ENCODE data around the gene CYP19A1. TPM values are rescaled to one million over a fixed set of nuclear protein-coding genes. Genes with fewer than 3 reads are reported as not detected.

CYP19A1 gene
- total and polyA plus RNA-seq, 5 donors from 2014 or later, result 0.52 TPM; not detected in 4

GRCh38 chr15:51368751-51369450, 30.5 kb upstream of the CYP19A1 start:
- H3K27ac ChIP-seq (ENCODE audit: insufficient read depth, low read length, poor library complexity, severe bottlenecking), result no peak overlapping the region
- H3K9me3 ChIP-seq (ENCODE audit: control insufficient read depth in 2 of 2, low read length in 2 of 2), result no peaks in the 10 kb centered on the region
- no peak overlapping the region for H3K4me3 Mint-ChIP-seq
- H3K4me3 ChIP-seq (ENCODE audit: low read depth, low read length), result no peak overlapping the region
- H3K36me3 ChIP-seq (ENCODE audit: control insufficient read depth, insufficient read depth, low read length), result no peaks in the 10 kb centered on the region
- no peak overlapping the region for H3K27ac Mint-ChIP-seq
- H3K4me1 ChIP-seq (ENCODE audit: control insufficient read depth, insufficient read depth, low read length, poor library complexity, severe bottlenecking), result no peaks in the 10 kb centered on the region
- H3K9me3 Mint-ChIP-seq, result peaks cover 0 to 2% (median 0%) of the 10 kb centered on the region in 7 donors
- no peaks in the 10 kb centered on the region for H3K27me3 ChIP-seq (ENCODE audit: control insufficient read depth, insufficient read depth, low read length)
- no peaks in the 10 kb centered on the region for H3K4me1 Mint-ChIP-seq
- H3K27me3 Mint-ChIP-seq, result peaks cover 10% of the 10 kb centered on the region
- ATAC-seq (ENCODE audit: low read depth in 2 of 2) (no peak), DNase-seq (no peak)
- H3K36me3 Mint-ChIP-seq, result no peaks in the 10 kb centered on the region

GRCh38 chr15:51368307-51368706, 29.9 kb upstream of the CYP19A1 start:
- Histone ChIP-seq H3K4me1 (ENCODE audit: control insufficient read depth, insufficient read depth, low read length, poor library complexity, severe bottlenecking) (no peaks in the 10 kb centered on the region), H3K27me3 (ENCODE audit: control insufficient read depth, insufficient read depth, low read length) (no peaks in the 10 kb centered on the region), H3K9me3 (ENCODE audit: control insufficient read depth in 2 of 2, low read length in 2 of 2) (no peaks in the 10 kb centered on the region), H3K36me3 (ENCODE audit: control insufficient read depth, insufficient read depth, low read length) (no peaks in the 10 kb centered on the region), H3K4me3 (ENCODE audit: low read depth, low read length) (no peak overlapping the region), H3K27ac (ENCODE audit: insufficient read depth, low read length, poor library complexity, severe bottlenecking) (no peak overlapping the region)
- ATAC-seq (ENCODE audit: low read depth in 2 of 2) (no peak), DNase-seq (no peak)
- Mint-ChIP-seq H3K9me3 (peaks cover 0 to 2% (median 0%) of the 10 kb centered on the region in 7 donors), H3K4me3 (no peak overlapping the region), H3K36me3 (no peaks in the 10 kb centered on the region), H3K27ac (no peak overlapping the region), H3K27me3 (peaks cover 10% of the 10 kb centered on the region), H3K4me1 (no peaks in the 10 kb centered on the region)

- H3K27ac Mint-ChIP-seq, result peak overlapping the region in 1 of 3 donors; percentile 29
- H3K27ac ChIP-seq (ENCODE audit: insufficient read depth, low read length, poor library complexity, severe bottlenecking), result no peak overlapping the region
- H3K36me3 ChIP-seq (ENCODE audit: control insufficient read depth, insufficient read depth, low read length), result no peaks in the 10 kb centered on the region
- H3K9me3 ChIP-seq (ENCODE audit: control insufficient read depth in 2 of 2, low read length in 2 of 2), result no peaks in the 10 kb centered on the region
- peaks cover 0 to 2% (median 0%) of the 10 kb centered on the region in 7 donors for H3K9me3 Mint-ChIP-seq
- H3K4me3 Mint-ChIP-seq, result no peak overlapping the region
- H3K36me3 Mint-ChIP-seq, result no peaks in the 10 kb centered on the region
- peaks cover 10% of the 10 kb centered on the region for H3K27me3 Mint-ChIP-seq
- no peak overlapping the region for H3K4me3 ChIP-seq (ENCODE audit: low read depth, low read length)
- H3K4me1 ChIP-seq (ENCODE audit: control insufficient read depth, insufficient read depth, low read length, poor library complexity, severe bottlenecking), result no peaks in the 10 kb centered on the region
- ATAC-seq (ENCODE audit: low read depth in 2 of 2), result no peak
- no peaks in the 10 kb centered on the region for H3K27me3 ChIP-seq (ENCODE audit: control insufficient read depth, insufficient read depth, low read length)
- DNase-seq, result no peak
- H3K4me1 Mint-ChIP-seq, result no peaks in the 10 kb centered on the region
These were observed 29.1 kb upstream of the CYP19A1 start for GRCh38 chr15:51367322-51367976.

- H3K36me3 Mint-ChIP-seq, result no peaks in the 10 kb centered on the region
- no peaks in the 10 kb centered on the region for H3K36me3 ChIP-seq (ENCODE audit: control insufficient read depth, insufficient read depth, low read length)
- ATAC-seq (ENCODE audit: low read depth in 2 of 2), result no peak
These were observed 28.5 kb upstream of the CYP19A1 start for GRCh38 chr15:51366920-51367319.

GRCh38 chr15:51366071-51366470, 27.7 kb upstream of the CYP19A1 start:
- H3K27ac Mint-ChIP-seq, result no peak overlapping the region
- DNase-seq (no peak), ATAC-seq (ENCODE audit: low read depth in 2 of 2) (no peak)
- H3K36me3 ChIP-seq (ENCODE audit: control insufficient read depth, insufficient read depth, low read length), result no peaks in the 10 kb centered on the region
- no peaks in the 10 kb centered on the region for H3K4me1 Mint-ChIP-seq
- no peaks in the 10 kb centered on the region for H3K9me3 ChIP-seq (ENCODE audit: control insufficient read depth in 2 of 2, low read length in 2 of 2)
- no peaks in the 10 kb centered on the region for H3K27me3 ChIP-seq (ENCODE audit: control insufficient read depth, insufficient read depth, low read length)
- H3K36me3 Mint-ChIP-seq, result no peaks in the 10 kb centered on the region
- no peak overlapping the region for H3K4me3 Mint-ChIP-seq
- peaks cover 10% of the 10 kb centered on the region for H3K27me3 Mint-ChIP-seq
- peaks cover 0 to under 1% (median 0%) of the 10 kb centered on the region in 7 donors for H3K9me3 Mint-ChIP-seq
- no peak overlapping the region for H3K27ac ChIP-seq (ENCODE audit: insufficient read depth, low read length, poor library complexity, severe bottlenecking)
- H3K4me3 ChIP-seq (ENCODE audit: low read depth, low read length), result no peak overlapping the region
- H3K4me1 ChIP-seq (ENCODE audit: control insufficient read depth, insufficient read depth, low read length, poor library complexity, severe bottlenecking), result no peaks in the 10 kb centered on the region

More at GRCh38 chr15:51366920-51367319, 28.5 kb upstream of the CYP19A1 start:
- Mint-ChIP-seq H3K27ac (no peak overlapping the region), H3K4me3 (no peak overlapping the region), H3K4me1 (no peaks in the 10 kb centered on the region), H3K27me3 (peaks cover 10% of the 10 kb centered on the region), H3K9me3 (peaks cover 0 to 2% (median 0%) of the 10 kb centered on the region in 7 donors)
- H3K4me3 ChIP-seq (ENCODE audit: low read depth, low read length), result no peak overlapping the region
- H3K4me1 ChIP-seq (ENCODE audit: control insufficient read depth, insufficient read depth, low read length, poor library complexity, severe bottlenecking), result no peaks in the 10 kb centered on the region
- DNase-seq, result no peak
- no peaks in the 10 kb centered on the region for H3K9me3 ChIP-seq (ENCODE audit: control insufficient read depth in 2 of 2, low read length in 2 of 2)
- H3K27ac ChIP-seq (ENCODE audit: insufficient read depth, low read length, poor library complexity, severe bottlenecking), result no peak overlapping the region
- H3K27me3 ChIP-seq (ENCODE audit: control insufficient read depth, insufficient read depth, low read length), result no peaks in the 10 kb centered on the region

- Mint-ChIP-seq H3K36me3 (no peaks in the 10 kb centered on the region), H3K9me3 (no peaks in the 10 kb centered on the region), H3K27me3 (peaks cover 10% of the 10 kb centered on the region), H3K27ac (no peak overlapping the region), H3K4me3 (no peak overlapping the region), H3K4me1 (no peaks in the 10 kb centered on the region)
- H3K4me3 ChIP-seq (ENCODE audit: low read depth, low read length), result no peak overlapping the region
- no peaks in the 10 kb centered on the region for H3K36me3 ChIP-seq (ENCODE audit: control insufficient read depth, insufficient read depth, low read length)
- DNase-seq, result no peak
- no peak for ATAC-seq (ENCODE audit: low read depth in 2 of 2)
- no peaks in the 10 kb centered on the region for H3K27me3 ChIP-seq (ENCODE audit: control insufficient read depth, insufficient read depth, low read length)
- no peaks in the 10 kb centered on the region for H3K4me1 ChIP-seq (ENCODE audit: control insufficient read depth, insufficient read depth, low read length, poor library complexity, severe bottlenecking)
- H3K9me3 ChIP-seq (ENCODE audit: control insufficient read depth in 2 of 2, low read length in 2 of 2), result no peaks in the 10 kb centered on the region
- no peak overlapping the region for H3K27ac ChIP-seq (ENCODE audit: insufficient read depth, low read length, poor library complexity, severe bottlenecking)
These were observed 27.0 kb upstream of the CYP19A1 start for GRCh38 chr15:51365417-51365816.

- H3K9me3 Mint-ChIP-seq, result no peaks in the 10 kb centered on the region
- H3K36me3 ChIP-seq (ENCODE audit: control insufficient read depth, insufficient read depth, low read length), result no peaks in the 10 kb centered on the region
- no peaks in the 10 kb centered on the region for H3K36me3 Mint-ChIP-seq
- no peaks in the 10 kb centered on the region for H3K4me1 Mint-ChIP-seq
- ATAC-seq (ENCODE audit: low read depth in 2 of 2) (no peak), DNase-seq (no peak)
- H3K4me3 Mint-ChIP-seq, result no peak overlapping the region
- H3K4me3 ChIP-seq (ENCODE audit: low read depth, low read length), result no peak overlapping the region
- H3K27me3 ChIP-seq (ENCODE audit: control insufficient read depth, insufficient read depth, low read length), result no peaks in the 10 kb centered on the region
- peaks cover 10% of the 10 kb centered on the region for H3K27me3 Mint-ChIP-seq
- H3K4me1 ChIP-seq (ENCODE audit: control insufficient read depth, insufficient read depth, low read length, poor library complexity, severe bottlenecking), result no peaks in the 10 kb centered on the region
- no peak overlapping the region for H3K27ac ChIP-seq (ENCODE audit: insufficient read depth, low read length, poor library complexity, severe bottlenecking)
- no peak overlapping the region for H3K27ac Mint-ChIP-seq
- H3K9me3 ChIP-seq (ENCODE audit: control insufficient read depth in 2 of 2, low read length in 2 of 2), result no peaks in the 10 kb centered on the region
These were observed 25.0 kb upstream of the CYP19A1 start for GRCh38 chr15:51363383-51363782.

- Histone ChIP-seq H3K4me3 (ENCODE audit: low read depth, low read length) (no peak overlapping the region), H3K9me3 (ENCODE audit: control insufficient read depth in 2 of 2, low read length in 2 of 2) (no peaks in the 10 kb centered on the region), H3K27me3 (ENCODE audit: control insufficient read depth, insufficient read depth, low read length) (no peaks in the 10 kb centered on the region), H3K27ac (ENCODE audit: insufficient read depth, low read length, poor library complexity, severe bottlenecking) (no peak overlapping the region), H3K4me1 (ENCODE audit: control insufficient read depth, insufficient read depth, low read length, poor library complexity, severe bottlenecking) (no peaks in the 10 kb centered on the region), H3K36me3 (ENCODE audit: control insufficient read depth, insufficient read depth, low read length) (no peaks in the 10 kb centered on the region)
- H3K9me3 Mint-ChIP-seq, result no peaks in the 10 kb centered on the region
- H3K36me3 Mint-ChIP-seq, result no peaks in the 10 kb centered on the region
- ATAC-seq (ENCODE audit: low read depth in 2 of 2) (no peak), DNase-seq (no peak)
- H3K4me1 Mint-ChIP-seq, result peaks cover 0 to 4% (median 1%) of the 10 kb centered on the region in 4 donors
- H3K27ac Mint-ChIP-seq, result no peak overlapping the region
- no peak overlapping the region for H3K4me3 Mint-ChIP-seq
- H3K27me3 Mint-ChIP-seq, result peaks cover 9% of the 10 kb centered on the region
These were observed 21.6 kb upstream of the CYP19A1 start for GRCh38 chr15:51359981-51360380.

All from CD4-positive, CD25-positive, alpha-beta regulatory T cell (primary cell).